ENCODE measurements around the gene DLL1.

Gene DLL1

DNA sequence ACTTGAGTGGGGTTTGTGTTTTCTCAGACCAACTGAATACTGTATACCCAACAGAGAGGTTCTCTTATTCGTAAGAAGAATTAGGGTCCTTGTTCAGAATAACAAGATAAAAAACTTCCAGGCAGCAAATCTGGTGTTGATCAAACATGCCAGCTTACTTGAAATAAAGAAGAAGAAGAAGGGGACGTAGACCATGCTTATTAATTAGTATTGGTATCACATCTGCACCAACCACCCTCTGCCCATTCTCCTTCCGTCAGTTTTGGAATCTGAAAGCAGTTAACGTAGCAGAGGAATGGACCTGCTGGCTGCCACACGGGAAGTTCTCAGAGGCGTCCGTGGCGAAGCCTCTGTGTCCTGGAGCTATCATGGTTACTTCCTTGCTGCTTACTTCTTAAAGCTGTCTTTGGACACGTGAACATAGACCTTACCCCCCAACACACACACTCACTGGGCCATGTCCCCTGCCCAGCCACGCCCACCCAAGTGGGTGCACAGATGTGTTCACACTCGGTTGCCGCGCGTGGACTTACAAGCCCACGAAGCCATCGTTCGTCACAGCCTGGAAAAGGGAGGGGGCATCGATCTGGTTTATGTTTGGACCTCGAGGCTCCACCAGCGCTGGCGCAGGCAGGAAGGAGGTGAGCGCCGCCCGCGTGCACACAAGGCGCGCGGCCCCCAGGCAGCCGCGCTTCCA, 4.1 kb upstream of the DLL1 start:
- DNase-seq: no peak

DNA sequence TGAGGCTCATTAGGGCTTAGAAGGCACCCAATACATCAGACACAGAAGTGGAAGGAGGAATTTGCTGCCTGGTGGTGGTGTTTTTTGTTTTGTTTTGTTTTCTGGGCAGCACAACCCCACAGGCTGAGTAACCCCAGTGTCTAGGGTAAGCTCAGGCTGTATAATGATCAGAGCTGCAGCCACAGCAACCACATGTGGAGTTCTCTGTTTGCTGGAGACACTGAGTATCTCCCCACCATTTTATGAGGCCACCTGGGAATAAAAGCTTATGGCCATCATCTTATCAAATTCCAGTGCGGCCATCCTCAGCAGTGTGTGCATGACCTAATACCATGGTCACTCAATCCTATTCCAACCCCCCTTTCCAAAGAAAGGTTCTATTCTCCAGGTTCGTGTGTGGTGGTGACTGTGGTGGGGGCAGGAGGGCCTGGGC, 3.4 kb upstream of the DLL1 start:
- DNase-seq: no peak

GRCh38 chr6:170293341-170294231, 2.7 kb upstream of the DLL1 start:
- peak; percentile 34 for DNase-seq

- no peak for DNase-seq
Measured at GRCh38 chr6:170292407-170293158, 1.7 kb upstream of the DLL1 start.

- DNase-seq: no peak
Measured at GRCh38 chr6:170292111-170292406, 1.2 kb upstream of the DLL1 start.

GRCh38 chr6:170291271-170292110, 613 bp upstream of the DLL1 start:
- DNase-seq: no peak

DNA sequence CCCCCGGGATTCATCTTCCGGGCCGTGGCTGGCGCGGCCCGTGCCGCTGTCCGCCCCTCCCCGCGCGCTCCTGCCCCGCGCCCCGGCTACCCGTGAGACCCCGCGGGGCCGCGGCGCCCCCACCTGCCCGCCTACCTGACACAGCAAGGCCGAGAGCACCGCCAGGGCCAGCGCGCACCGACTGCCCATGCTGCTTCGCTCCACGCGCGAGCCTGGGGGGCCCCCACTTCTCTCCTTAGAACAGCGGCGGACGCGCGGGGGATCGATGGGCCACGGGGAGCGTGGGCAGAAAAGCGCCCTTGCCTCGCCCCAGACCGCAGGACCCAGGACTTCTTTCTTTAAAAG, 955 bp downstream of the DLL1 start:
- no peak for DNase-seq

- no peak for DNase-seq
Measured at GRCh38 chr6:170289180-170289931, 1.5 kb downstream of the DLL1 start.

DNA sequence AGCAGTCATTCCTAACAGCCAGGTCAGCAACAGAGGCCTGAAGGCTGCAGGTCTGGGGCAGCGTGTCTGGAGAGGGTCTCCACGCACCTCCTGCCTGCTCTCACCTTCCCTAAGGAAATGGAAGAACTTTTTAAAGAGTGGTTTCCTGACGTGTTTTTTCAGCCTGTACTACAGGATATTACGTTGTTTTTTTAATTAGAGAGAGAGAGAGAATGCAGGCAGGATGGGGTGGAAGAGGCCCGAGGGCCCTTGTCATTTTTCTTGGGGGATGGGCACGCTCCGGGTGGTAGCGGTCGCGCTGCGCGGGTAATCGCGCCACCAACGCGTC, 2.1 kb downstream of the DLL1 start:
- DNase-seq: no peak

- no peak for DNase-seq
Measured at GRCh38 chr6:170288091-170288631, 2.7 kb downstream of the DLL1 start.

DNA sequence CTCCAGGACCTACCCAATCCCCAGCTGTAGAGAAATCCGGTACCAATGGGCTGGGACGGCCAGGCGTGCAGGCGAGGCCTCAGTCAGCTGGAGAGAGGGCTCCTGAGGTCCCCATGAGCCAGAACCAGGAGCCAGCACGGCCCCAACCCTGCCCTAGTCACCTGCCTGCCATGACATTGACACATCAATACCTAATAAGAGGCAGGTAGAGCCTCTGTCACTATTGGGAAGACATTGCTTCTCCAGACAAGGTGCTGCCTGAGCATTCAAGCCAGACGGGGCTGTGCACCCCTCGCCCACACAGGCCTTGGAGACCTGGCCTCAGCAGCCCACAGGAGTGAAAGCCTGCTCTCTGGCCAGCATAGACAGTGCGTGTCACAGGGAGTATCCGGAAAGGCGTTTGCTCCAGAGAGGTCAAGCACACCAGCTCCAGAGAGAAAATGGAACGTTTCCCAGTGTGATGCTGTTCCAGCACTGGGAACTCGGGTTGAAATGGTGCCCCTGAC, 3.5 kb downstream of the DLL1 start:
- no peak for DNase-seq

DNA sequence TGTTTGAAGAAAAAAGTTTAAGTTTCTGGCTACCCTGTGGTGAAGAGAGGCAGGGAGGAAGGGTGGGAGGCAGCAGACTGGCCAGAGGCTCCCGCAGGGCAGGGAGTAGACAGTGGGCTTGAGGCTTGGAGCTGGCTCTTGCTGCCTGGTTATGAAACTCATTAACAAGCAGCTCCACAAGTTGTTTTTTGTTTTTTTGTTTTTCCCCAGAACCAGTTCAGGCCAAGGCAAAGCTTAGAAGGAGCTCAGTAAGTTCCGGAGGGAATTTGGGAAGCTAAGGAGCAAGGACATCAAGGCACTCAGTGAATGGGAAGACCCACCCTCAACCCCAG, 4.0 kb downstream of the DLL1 start:
- no peak for DNase-seq

DNA sequence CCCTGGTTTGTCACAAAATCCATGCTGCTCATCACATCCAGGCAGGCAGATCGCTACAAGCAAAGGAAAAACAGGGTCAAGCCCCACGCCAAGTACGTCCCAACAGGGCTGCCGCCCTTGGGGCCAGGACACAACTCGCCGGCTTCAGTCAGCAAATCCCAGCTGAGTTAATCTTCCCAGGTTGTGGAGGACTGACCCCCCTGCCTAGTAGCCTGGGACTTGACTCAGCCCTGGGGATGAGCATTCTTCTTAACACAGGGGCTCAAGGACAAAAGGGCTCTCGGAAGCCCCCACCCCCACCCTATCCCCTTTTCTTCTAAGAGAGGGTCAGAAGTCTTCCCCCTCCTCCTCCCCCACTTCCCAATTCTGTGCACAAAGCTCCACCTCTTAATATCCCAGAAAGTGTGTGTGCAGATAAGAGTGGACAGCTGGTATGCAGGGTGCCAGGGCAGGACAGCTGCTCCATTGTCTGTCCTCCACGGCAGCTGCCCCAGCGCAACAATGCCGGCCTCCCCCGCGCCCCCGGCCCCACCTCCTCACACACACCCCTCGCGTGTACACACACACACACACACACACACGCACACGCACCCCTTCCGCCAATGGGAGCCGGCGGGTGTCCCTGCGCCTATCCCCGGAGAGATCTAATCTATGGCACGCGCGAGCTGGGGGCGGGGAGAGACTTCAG, 4.5 kb downstream of the DLL1 start:
- peak; percentile 68 for DNase-seq

- DNase-seq: no peak
Measured at GRCh38 chr6:170285482-170285881, 5.4 kb downstream of the DLL1 start.

GRCh38 chr6:170284866-170285469, 5.9 kb downstream of the DLL1 start:
- no peak for DNase-seq

- no peak for DNase-seq
Measured at GRCh38 chr6:170284126-170284773, 6.6 kb downstream of the DLL1 start.

DNA sequence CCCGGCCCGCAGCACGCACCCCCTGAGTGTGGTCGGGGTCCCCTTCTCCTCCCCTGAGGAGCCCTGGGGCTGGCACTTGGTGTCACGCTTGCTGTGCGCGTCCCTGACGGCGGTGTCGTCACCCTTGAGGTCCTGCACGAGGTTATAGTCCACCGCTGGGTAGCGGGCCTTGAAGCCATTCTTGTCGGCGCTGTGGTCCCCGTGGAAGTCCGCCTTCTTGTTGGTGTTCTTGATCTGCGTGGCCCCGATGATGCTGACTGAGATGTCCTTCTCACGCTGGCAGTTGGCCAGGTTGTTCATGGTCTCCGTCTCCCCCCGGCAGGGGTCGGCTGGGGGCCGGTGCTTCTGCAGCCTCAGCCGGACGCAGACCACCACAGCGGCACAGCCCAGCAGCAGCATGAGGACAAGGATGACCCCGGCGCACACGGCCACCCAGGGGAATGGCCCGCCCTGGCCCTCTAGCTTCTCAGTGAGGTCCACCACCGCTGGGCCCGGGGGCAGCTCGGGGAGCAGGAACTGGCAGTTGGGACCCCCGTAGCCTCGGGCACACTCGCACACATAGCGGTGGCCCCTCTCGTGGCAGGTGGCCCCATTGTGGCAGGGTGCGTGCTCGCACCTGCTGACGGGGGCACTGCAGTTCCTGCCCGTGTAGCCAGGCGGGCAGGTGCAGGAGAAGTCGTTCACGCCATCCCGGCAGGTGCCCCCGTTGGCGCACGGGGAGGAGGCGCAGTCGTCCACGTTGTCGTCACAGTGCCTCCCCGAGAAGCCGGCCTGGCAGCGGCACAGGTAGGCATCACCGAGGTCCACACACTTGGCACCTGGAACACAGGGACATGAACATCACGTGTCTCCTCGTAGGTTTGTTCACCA, 7.4 kb downstream of the DLL1 start:
- DNase-seq: no peak

GRCh38 chr6:170282512-170283158, 8.2 kb downstream of the DLL1 start:
- DNase-seq: no peak

Data from NCI-H524 treated with DMSO at 0.1 percent for 48 hours (cell line).